GM21737 (cell line): Measurements from ENCODE around the gene KRTAP12-4.
"Not testable (repeated sequence)": the region's sequence is repeated elsewhere in the genome, so short reads cannot be mapped to it uniquely, and the experiment has no call there.

Source experiments
- ATAC-seq: cut with Tn5 transposase; IDR thresholded peaks from one replicate; pipeline ENCODE4 v1.9.1; 2021; ENCODE audit warnings: mild to moderate bottlenecking, moderate library complexity; ENCODE audit not compliant: unreplicated experiment

KRTAP12-4 gene

DNA sequence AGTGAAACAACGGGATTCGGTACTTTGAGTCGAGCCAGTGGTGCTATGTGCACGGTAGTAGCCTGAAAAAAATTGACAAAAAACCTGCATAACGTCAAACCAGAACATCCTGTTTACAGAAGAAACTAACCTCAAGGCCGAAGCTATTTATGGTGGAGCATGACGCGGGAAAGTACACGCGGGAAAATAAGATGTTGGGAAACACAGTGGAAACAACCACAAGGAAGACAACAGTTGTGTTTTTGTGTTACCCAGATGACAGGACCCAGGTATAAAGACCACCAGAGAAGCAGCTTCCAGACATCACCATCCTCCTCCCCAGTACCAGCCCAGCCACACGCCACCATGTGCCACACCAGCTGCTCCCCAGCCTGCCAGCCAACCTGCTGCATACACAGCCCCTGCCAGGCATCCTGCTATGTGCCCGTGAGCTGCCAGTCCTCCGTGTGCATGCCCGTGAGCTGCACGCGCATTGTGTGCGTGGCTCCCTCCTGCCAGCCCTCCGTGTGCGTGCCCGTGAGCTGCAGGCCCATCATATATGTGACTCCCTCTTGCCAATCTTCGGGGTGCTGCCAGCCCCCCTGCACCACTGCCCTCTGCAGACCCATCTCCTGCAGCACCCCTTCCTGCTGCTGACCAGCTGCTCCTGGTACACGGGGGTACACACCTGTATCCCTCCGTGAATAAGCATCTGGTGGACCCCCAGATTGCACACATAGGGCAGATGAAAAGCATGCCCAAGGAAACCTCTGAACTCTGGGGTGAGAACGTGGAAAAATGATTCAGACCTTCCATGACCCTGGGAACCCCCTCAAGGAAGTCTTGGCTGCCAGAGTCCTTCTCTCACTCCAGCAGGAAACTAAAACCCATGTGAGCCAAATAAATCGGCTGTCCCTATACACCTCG, 3.4 kb upstream of the KRTAP12-4 start, which contains the start of gene KRTAP12-3:
TSS of gene KRTAP12-3 (plus strand) at position 298 of the 906 bp plus-strand sequence. CDS start at position 346, 48 bp downstream.
- no peak for ATAC-seq

DNA sequence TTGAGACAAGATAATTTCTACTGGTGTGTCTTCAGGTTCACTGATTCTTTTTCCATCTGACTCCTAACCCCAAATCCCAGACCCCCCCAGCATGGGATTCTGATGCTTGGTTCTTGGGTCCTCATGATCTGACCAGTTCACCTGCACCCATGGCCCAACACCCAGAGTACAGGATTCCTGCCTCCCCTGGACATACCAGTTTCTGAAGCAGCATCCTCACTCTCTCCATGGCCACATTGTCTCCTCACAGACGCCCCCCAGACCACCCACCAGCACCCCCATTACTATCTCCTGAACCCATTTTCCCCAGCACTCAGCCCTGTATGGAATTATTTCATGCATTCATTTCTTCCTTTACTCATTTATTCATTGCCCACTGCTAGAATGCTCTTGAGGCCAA, 2.4 kb upstream of the KRTAP12-4 start:
- ATAC-seq: no peak

DNA sequence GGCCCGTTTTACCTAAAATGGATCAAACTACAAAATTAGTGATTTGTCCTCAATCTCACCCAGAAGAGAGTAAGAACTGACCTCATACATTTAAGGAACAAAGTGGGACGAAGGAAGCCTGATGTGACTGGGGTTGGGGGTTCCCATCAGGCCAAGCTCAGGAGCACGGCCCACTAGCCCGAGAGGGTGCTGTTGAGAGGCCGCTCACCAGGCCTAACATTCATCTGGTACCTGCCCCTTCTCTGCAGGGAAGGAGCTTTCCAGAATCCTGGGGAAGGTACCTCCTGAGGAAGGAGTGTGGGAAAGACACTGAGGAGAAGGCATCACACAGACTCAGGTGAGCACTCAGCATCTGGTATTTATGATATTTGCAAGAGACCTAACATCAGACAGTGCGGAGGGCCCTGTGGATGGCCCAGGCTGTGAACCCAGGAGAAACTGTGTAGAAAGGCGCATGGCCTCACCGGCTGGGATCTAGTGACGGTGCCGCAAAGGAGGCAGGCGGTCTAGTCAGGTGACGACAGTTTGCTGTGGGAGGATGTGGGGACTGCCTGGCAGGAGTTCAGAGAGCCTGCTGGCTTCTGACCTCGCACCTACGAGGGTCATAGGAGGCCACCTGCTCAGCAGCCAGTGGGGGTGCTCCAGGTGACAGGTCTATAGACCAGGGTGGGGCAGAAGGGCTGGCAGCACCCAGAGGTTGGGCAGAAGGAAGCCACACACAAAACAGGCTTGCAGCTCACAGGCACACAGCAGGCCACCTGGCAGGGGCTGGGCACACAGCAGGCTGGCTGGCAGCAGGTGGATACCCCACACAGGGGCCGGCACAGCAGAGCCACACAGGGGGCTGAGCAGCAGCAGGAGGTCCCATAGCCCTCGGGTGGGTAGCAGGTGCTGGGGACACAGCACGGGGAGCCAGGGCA, 543 bp downstream of the KRTAP12-4 start:
- ATAC-seq: no peak

DNA sequence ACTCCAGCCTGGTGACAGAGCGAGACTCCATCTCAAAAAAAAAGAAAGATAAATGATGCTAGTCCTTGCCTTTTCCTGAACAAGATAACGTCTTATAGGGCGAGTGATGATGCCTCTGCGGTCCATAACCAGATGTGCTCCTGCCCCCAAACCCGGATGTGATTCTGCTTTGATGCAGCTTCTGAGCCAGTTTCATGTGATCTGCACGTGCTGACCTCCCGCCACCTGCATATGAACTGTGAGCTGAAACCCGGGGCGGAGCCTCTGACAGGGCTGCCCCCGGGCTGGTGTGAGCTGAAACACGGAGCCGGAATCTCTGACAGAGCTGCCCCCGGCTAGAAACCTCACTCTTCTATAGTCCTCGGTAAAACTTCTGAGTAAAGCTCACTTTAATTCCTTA, 1.3 kb downstream of the KRTAP12-4 start:
- ATAC-seq: no peak

DNA sequence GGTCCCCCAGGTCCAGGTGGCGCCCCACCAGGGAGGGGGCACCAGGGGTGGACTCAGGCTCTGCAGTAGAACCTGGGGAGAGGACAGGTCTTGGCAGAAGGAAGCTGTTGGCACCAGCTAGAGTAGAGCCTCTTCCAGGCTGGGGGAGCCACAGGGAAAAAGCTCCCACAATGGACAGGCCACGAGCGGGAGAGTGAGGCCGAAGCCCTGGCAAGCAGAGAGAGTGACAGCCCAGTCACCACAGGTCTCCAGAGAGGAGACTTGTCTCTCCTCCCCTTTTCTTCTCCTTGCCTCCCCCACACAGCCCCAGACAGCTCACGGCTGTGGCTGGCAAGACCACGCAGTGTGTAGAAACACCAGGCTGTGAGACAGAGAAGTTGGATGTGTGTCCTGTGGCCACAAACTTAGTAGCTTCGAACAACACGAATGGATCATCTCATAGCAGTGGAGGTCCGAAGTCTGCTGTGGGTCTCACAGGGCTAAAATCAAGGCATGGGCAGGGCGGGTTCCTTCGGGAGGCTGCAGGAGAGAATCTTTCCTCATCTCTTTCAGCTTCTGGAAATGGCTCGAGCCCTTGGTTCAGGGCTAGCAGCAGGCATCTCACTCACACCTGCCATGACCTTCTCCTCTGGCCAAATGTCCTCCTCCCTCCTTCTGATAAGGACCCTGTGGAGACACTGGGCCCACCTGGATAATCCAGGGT, 3.3 kb downstream of the KRTAP12-4 start:
- ATAC-seq: no peak

DNA sequence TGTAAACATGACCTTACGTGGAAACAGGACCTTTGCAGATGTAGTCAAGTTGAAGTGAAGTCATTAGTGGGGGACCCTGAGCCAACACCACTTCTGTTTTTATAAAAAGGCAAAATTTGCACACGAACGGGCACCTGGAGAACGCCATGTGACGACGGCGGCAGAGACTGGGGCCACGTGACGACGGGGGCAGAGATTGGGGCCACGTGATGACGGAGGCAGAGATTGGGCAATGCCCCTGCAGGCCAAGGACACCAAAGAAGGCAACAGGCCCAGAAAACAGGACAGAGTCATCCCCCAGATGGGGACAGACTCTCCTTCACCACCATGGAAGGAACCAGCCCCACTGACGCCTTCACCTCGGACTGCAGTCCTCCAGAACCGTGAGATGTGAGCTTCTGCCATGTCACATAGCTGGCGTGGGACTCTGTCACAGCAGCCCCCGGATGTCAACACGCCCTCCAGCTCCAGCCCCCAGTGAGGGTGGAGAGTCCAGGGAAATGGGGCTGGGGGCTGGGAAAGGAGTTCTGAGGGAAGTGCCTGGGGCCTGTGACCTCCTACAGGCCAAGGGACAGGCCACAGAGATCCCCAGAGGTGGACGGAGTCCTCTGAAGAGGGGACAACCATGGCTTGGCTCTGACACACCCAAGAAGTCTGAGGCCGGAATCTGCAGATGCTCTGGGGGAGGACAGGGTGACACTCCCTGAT, 4.0 kb downstream of the KRTAP12-4 start:
- ATAC-seq: no peak

DNA sequence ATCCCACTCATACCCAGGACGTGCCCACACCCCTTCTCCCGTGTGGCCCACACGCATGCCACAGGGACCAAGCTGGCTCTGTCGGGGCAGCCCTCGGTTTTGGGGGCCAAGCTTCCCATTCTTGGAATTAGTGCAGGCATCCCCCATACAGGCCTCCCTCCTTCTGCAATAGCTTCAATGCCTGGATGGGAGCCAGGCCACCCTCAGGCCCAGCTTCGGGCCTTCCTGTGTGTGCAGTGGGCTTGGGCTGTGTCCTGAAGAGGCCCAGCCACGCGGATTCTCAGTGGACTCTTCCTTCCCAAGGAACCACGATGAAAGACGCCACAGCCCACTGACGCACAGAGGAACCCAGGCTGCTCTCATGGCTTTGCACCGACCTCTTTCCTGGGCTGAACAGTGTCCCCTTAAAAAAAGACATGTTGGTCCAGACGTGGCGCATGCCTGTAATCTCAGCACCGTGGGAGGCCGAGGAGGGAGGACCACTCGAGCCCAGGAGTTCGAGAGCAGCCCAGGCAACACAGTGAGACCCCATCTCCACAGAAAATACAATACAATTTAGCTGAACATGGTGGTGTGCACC, 4.8 kb downstream of the KRTAP12-4 start:
- ATAC-seq: no peak

DNA sequence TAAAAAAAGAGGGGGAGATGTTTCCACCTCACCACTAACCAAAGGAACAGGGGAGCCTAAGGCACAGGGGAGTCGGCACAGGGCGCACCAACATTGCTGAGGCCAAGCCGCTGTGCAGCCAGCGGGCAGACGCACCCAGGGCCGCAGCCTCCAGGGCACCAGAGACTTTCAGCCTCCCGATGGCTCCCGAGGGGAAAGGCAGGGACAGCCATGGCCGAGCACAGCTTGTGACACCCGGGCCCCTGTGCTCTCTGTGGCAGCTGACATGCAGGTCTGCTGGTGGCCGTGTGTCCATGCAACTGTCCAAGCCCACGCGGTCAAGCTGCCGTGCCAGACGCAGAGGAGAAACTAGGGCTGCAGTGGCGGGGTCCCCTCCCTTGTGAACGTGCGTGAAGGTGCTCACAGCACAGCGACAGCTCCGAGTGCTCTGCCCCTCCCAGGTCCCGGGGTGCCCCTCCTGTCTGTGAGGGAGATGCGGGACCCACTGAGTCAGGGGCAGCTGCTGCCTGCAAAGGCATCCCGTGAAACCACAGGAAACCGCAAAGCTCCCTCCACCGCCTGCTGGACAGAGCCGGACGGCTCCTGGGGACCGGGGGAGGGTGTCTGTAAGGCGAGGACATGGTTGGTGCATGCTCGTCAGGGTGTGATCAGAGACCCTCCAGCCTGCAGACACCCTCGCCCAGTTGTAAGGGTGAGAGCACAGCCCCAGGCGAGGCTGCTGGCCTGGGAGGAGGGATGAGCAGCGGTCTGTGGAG, 5.7 kb downstream of the KRTAP12-4 start:
- ATAC-seq: no peak

DNA sequence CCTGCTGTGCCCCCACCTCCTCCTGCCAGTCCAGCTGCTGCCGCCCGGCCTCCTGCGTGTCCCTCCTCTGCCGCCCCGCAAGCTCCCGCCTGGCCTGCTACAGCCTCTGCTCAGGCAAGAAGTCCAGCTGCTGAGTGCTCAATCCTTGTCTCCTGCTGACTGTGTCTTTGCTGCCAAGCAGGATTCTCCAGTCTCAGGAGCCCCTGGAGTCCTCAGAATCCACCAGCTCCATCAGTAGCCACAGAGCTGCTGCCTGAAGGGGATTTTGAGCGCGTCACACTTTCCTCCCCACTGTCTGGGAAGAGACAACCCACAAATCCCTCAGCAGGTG, 7.3 kb downstream of the KRTAP12-4 start:
- ATAC-seq: no peak

DNA sequence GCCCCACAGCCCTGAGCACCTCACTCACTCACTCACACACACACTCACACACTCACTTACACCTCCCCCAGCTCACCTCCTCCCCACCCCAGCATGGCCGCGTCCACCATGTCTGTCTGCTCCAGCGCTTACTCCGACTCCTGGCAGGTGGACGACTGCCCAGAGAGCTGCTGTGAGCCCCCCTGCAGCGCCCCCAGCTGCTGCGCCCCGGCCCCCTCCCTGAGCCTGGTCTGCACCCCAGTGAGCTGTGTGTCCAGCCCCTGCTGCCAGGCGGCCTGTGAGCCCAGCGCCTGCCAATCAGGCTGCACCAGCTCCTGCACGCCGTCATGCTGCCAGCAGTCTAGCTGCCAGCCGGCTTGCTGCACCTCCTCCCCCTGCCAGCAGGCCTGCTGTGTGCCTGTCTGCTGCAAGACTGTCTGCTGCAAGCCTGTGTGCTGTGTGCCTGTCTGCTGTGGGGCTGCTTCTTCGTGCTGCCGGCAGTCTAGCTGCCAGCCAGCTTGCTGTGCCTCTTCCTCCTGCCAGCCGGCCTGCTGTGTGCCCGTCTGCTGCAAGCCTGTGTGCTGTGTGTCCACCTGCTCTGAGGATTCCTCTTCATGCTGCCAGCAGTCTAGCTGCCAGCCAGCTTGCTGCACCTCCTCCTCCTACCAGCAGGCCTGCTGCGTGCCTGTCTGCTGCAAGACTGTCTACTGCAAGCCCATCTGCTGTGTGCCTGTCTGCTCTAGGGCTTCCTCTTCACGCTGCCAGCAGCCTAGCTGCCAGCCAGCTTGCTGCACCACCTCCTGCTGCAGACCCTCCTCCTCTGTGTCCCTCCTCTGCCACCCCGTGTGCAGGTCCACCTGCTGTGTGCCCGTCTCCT, 7.9 kb downstream of the KRTAP12-4 start, which contains the start of gene KRTAP10-11:
TSS of gene KRTAP10-11 (plus strand) at position 49 of the 856 bp plus-strand sequence. CDS start at position 94, 45 bp downstream.
- not testable (repeated sequence) for ATAC-seq

DNA sequence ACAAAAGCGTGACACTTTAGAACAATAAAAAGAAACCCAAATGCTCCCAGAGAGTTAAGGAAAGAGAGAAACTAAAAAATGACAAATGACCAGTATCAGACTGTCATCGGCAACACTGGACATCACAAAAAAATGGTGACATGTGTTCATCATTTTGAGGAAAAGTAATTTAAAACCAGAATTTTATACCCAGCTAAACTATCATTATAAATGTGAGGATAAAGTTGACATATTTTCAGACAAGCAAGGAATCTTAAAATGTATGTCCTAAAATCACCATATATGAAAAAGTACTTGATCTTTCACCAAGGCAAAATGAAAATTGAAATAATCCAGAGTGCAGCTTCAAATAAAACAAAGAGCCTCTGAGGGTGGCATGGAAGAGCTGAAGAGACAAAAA, 9.6 kb downstream of the KRTAP12-4 start:
- ATAC-seq: no peak

DNA sequence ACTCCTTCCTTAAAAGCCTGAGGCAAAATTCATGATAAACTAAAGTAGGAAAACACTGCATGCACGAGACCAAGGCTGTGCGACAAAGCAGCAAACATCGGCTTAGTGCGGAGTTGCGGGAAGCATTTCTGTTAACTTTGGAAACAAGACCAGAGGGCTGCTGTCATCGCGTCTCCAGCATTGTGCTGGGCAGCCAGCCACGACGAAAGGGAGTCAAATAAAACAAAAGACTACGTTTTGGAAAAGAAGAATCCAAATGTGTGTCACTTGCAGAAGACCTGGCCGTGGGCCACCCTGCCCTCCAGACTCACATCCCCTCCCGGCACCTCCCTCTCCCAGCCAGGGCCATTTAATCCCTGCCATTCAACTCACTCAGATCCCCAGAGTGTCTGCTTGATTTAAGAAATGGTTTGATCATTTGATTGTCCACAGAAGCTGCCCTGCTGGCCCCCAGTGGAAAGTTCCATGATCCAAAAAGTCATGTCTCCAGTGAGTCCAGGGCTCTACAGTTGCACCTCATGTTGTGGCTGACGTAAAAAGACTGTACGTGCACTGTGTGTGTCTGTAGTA, 10.6 kb downstream of the KRTAP12-4 start:
- no peak for ATAC-seq

DNA sequence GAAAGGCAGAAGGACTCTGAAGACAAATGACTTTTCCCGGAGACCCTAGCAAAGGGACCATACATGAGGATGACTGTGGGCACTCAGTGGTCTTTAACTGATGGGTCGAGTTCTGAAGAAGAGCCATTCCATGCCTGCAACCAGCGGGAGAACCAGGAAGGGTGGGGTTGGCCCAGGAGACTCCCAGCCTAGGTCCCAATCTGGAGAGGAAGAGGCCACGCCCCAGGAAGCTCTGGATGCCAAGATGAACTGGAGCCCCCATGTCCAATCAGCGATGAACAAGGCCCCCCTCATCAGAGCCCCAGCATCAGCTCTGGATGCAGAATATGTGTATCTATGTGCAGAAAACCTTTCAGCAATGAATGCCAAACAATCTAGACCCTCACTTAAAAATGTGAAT, 13.7 kb downstream of the KRTAP12-4 start:
- ATAC-seq: no peak

DNA sequence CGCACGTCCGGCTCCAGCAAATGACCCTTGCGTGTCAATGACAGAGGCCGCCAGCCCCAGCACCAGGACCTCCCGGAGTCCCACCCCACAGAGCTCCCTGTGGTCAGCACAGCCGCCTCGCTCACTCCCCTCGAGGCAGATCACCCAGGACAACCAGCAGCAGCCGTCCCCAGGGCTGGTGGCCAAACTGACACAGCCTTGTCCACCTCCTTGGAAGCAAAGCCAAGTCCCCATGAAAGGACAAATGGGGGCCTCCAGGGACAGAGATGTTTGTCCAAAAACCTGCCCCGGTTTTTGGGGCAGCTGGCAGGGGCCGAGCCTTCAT, 15.2 kb downstream of the KRTAP12-4 start:
- no peak for ATAC-seq

DNA sequence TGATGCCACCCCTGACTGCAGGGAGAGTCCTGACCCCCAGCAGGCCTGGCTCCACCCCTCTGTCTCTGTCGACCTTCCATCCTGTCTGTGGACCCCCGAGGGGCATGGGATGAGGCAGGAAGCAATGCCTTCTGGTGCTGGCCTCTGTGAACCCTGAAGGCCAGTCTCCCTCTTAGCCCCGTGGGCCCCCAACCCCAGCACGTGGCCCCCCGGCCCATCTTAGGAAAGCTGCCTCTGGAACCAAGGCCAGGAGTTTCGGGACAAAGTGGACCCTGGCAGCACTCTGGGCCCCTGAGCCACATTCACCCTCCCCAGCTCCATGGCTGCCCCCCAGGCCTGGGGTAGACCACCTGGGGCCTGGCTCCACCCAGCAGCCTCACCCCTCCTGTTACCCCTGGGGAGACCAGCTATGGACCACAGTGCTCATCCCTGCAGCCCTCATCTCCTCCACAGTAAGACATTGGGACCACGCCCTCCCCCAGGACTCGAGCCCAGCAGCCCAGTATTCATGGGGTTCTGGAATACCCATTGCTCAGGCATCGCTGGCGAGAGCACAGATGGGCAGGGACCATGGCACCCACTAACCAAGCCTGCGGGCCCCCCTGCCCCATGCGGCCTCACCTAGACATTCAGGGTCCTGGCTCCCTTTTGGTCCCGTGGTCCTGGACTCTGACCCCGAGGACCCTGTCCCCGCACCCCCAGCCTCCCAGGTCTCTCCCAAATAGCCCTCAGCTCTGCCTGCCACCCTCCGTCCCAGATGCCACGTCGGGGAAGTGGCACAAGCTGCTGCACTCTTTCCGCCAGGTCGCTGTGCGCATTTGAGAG, 15.7 kb downstream of the KRTAP12-4 start:
- not testable (repeated sequence) for ATAC-seq

DNA sequence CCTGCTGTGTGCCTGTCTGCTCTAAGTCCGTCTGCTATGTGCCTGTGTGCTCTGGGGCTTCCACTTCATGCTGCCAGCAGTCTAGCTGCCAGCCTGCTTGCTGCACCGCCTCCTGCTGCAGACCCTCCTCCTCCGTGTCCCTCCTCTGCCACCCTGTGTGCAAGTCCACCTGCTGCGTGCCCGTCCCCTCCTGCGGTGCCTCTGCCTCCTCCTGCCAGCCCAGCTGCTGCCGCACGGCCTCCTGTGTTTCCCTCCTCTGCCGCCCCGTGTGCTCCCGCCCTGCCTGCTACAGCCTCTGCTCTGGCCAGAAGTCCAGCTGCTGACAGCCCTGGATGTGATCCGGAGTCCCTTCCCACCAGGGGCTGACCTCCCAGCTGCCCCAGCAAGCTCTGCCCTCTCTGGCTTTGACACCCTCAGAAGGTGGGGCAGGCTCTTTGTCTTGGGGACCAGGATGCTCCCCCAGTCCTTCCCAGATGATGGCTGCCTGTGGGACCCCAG, 16.6 kb downstream of the KRTAP12-4 start:
- not testable (repeated sequence) for ATAC-seq
